Measurements from ENCODE around the gene ZNF69.
A peak's percentile ranks its signal among the peaks of the same experiment; 100 is the strongest.
"Not testable (repeated sequence)": the region's sequence is repeated elsewhere in the genome, so short reads cannot be mapped to it uniquely, and the experiment has no call there.

Gene ZNF69

GRCh38 chr19:11887611-11888531, at the start of gene ZNF69:
TSS of gene ZNF69 (plus strand) at chr19:11887782. CDS start at chr19:11887924, 142 bp downstream.
- peak; percentile 25 for DNase-seq

GRCh38 chr19:11843722-11844121, 43.9 kb upstream of the ZNF69 start:
- no peak for DNase-seq

GRCh38 chr19:11847615-11848014, 40.0 kb upstream of the ZNF69 start:
- DNase-seq: not testable (repeated sequence)

- no peak for DNase-seq
These were observed 39.4 kb upstream of the ZNF69 start for GRCh38 chr19:11848200-11848593.

GRCh38 chr19:11848594-11849469, 38.8 kb upstream of the ZNF69 start, which contains the start of gene ZNF439:
TSS of gene ZNF439 (plus strand) at chr19:11848726. CDS start at chr19:11848868, 142 bp downstream.
- DNase-seq: peak; percentile 59

- not testable (repeated sequence) for DNase-seq
These were observed 37.3 kb upstream of the ZNF69 start for GRCh38 chr19:11850289-11850688.

GRCh38 chr19:11853358-11853757, 34.2 kb upstream of the ZNF69 start:
- no peak for DNase-seq

- DNase-seq: no peak
These were observed 30.9 kb upstream of the ZNF69 start for GRCh38 chr19:11856596-11857250.

GRCh38 chr19:11860721-11861120, 26.9 kb upstream of the ZNF69 start:
- no peak for DNase-seq

GRCh38 chr19:11861301-11861700, 26.3 kb upstream of the ZNF69 start:
- no peak for DNase-seq

GRCh38 chr19:11867766-11868165, 19.8 kb upstream of the ZNF69 start:
- DNase-seq: not testable (repeated sequence)

GRCh38 chr19:11868188-11868587, 19.4 kb upstream of the ZNF69 start:
- DNase-seq: no peak

GRCh38 chr19:11872624-11873023, 15.0 kb upstream of the ZNF69 start:
- DNase-seq: no peak

- no peak for DNase-seq
These were observed 13.8 kb upstream of the ZNF69 start for GRCh38 chr19:11873762-11874161.

- peak; percentile 15 for DNase-seq
These were observed 7.8 kb upstream of the ZNF69 start for GRCh38 chr19:11879687-11880266.

- DNase-seq: no peak
These were observed 7.0 kb upstream of the ZNF69 start for GRCh38 chr19:11880598-11880997.

GRCh38 chr19:11881151-11881800, 6.3 kb upstream of the ZNF69 start:
- DNase-seq: peak; percentile 50

- no peak for DNase-seq
These were observed 5.0 kb upstream of the ZNF69 start for GRCh38 chr19:11882606-11883005.

- no peak for DNase-seq
These were observed 360 bp upstream of the ZNF69 start for GRCh38 chr19:11887234-11887610.

GRCh38 chr19:11889901-11890300, 2.3 kb downstream of the ZNF69 start:
- DNase-seq: not testable (repeated sequence)

- no peak for DNase-seq
These were observed 3.1 kb downstream of the ZNF69 start for GRCh38 chr19:11890634-11891033.

- DNase-seq: no peak
These were observed 7.3 kb downstream of the ZNF69 start for GRCh38 chr19:11894851-11895250.

Measured in activated CD4-positive, alpha-beta T cell treated with anti-CD3 and anti-CD28 coated beads, Interleukin-10, Interleukin-2, amounts not matched to agents 100 ng/mL and 50 ng/mL, durations not matched to agents 16 hours and 8 hours (primary cell).